HG03378 (cell line): ENCODE results near the gene GAREM1.

ENCODE experiments used
- ATAC-seq: cut with Tn5 transposase; IDR thresholded peaks from one replicate; pipeline ENCODE4 v1.9.1; 2021; ENCODE audit warnings: mild to moderate bottlenecking, moderate library complexity; ENCODE audit not compliant: unreplicated experiment

Gene GAREM1

GRCh38 chr18:32459361-32460101 lies 11.2 kb downstream of the GAREM1 start:
- ATAC-seq, result no peak

GRCh38 chr18:32455361-32455760 lies 15.3 kb downstream of the GAREM1 start:
- ATAC-seq, result no peak

GRCh38 chr18:32454593-32454992 lies 16.1 kb downstream of the GAREM1 start:
- no peak for ATAC-seq

- no peak for ATAC-seq
Measured at GRCh38 chr18:32450874-32451273, 19.8 kb downstream of the GAREM1 start.

GRCh38 chr18:32450026-32450691 lies 20.5 kb downstream of the GAREM1 start:
- no peak for ATAC-seq

- ATAC-seq, result no peak
Measured at GRCh38 chr18:32446780-32447179, 23.9 kb downstream of the GAREM1 start.

- ATAC-seq, result no peak
Measured at GRCh38 chr18:32445846-32446245, 24.8 kb downstream of the GAREM1 start.

- ATAC-seq, result no peak
Measured at GRCh38 chr18:32443706-32444215, 26.9 kb downstream of the GAREM1 start.

GRCh38 chr18:32443033-32443705 lies 27.5 kb downstream of the GAREM1 start:
- ATAC-seq, result no peak

GRCh38 chr18:32442575-32442974 lies 28.1 kb downstream of the GAREM1 start:
- no peak for ATAC-seq

- no peak for ATAC-seq
Measured at GRCh38 chr18:32441533-32441932, 29.1 kb downstream of the GAREM1 start.

- ATAC-seq, result no peak
Measured at GRCh38 chr18:32440518-32440917, 30.2 kb downstream of the GAREM1 start.

- ATAC-seq, result no peak
Measured at GRCh38 chr18:32439802-32440201, 30.9 kb downstream of the GAREM1 start.

GRCh38 chr18:32439241-32439640 lies 31.4 kb downstream of the GAREM1 start:
- no peak for ATAC-seq

GRCh38 chr18:32438173-32438572 lies 32.5 kb downstream of the GAREM1 start:
- ATAC-seq, result no peak

GRCh38 chr18:32437100-32437834 lies 33.4 kb downstream of the GAREM1 start:
- ATAC-seq, result no peak

GRCh38 chr18:32435631-32436500 lies 34.8 kb downstream of the GAREM1 start:
- ATAC-seq, result no peak

- no peak for ATAC-seq
Measured at GRCh38 chr18:32431753-32432152, 38.9 kb downstream of the GAREM1 start.

GRCh38 chr18:32429402-32429801 lies 41.3 kb downstream of the GAREM1 start:
- no peak for ATAC-seq
